Vagina (tissue), 2 donors: ENCODE data around the gene MYADML2. TPM values are rescaled to one million over a fixed set of nuclear protein-coding genes. Genes with fewer than 3 reads are reported as not detected.
"Not testable (repeated sequence)": the region's sequence is repeated elsewhere in the genome, so short reads cannot be mapped to it uniquely, and the experiment has no call there.

ENCODE experiments used
- DNase-seq, 2 donors: peaks; one replicate each; pipeline ENCODE4 v3.0.0-alpha.2; 2017; ENCODE audit errors: extremely low spot score in 2 of 2
- H3K27ac ChIP-seq: fragments of 200-600 bp; sonication (generic); one replicate; pipeline ENCODE4 v1.5.1; 2019
- H3K27me3 ChIP-seq: fragments of 200-600 bp; sonication (generic); one replicate; pipeline ENCODE4 v1.5.1; 2019
- H3K36me3 ChIP-seq, 2 donors: fragments of 200-600 bp; sonication (generic); one replicate each; pipeline ENCODE4 v1.5.1; 2017 to 2019
- H3K4me1 ChIP-seq: fragments of 200-600 bp; sonication (generic); one replicate; pipeline ENCODE4 v1.5.1; 2019
- H3K4me3 ChIP-seq, 2 donors: fragments of 200-600 bp; sonication (generic); 1 replicate in 1 of 2; 2 replicates in 1 of 2; pipeline ENCODE4 v1.5.1; 2016 to 2019
- H3K9me3 ChIP-seq: fragments of 200-600 bp; sonication (generic); one replicate; pipeline ENCODE4 v1.5.1; 2019
- POLR2A ChIP-seq, 2 donors: fragments of 450-650 bp; IDR thresholded peaks; one replicate each; pipeline ENCODE4 v1.6.1; 2017; ENCODE audit warnings: antibody characterized with exemption in 2 of 2, mild to moderate bottlenecking in 2 of 2, moderate library complexity in 2 of 2
- POLR2AphosphoS5 ChIP-seq, 2 donors: sonication (generic); formaldehyde crosslinking; IDR thresholded peaks; one replicate each; pipeline ENCODE4 v1.9.0; 2017; ENCODE audit warnings: antibody characterized with exemption in 2 of 2, mild to moderate bottlenecking in 2 of 2, low read depth in 1 of 2; ENCODE audit not compliant: insufficient read depth in 1 of 2
- intact Hi-C: fragments of 100-400 bp; cut with DNase I; formaldehyde crosslinking; loops from one replicate; pipeline ENCODE4 v1.15.1; 2023
- total RNA-seq: library from RNA; depleted of rRNA; stranded (reverse); fragments of >200 nt; gene quantifications from one replicate; pipeline ENCODE4 v1.2.3, GENCODE V29; 2016
- TF ChIP-seq, protein P1 (sequence below), 3 experiments: fragments of 450-650 bp in 2 of 3; fragments of 200-600 bp in 1 of 3; sonication (generic) in 1 of 3; IDR thresholded peaks; one replicate each; pipeline ENCODE4 v1.5.1; 2017 to 2019; ENCODE audit warnings: antibody characterized with exemption in 3 of 3, mild to moderate bottlenecking in 2 of 3, moderate library complexity in 2 of 3

The MYADML2 gene
- total RNA-seq, 1 donor from 2014 or later = not detected

DNA sequence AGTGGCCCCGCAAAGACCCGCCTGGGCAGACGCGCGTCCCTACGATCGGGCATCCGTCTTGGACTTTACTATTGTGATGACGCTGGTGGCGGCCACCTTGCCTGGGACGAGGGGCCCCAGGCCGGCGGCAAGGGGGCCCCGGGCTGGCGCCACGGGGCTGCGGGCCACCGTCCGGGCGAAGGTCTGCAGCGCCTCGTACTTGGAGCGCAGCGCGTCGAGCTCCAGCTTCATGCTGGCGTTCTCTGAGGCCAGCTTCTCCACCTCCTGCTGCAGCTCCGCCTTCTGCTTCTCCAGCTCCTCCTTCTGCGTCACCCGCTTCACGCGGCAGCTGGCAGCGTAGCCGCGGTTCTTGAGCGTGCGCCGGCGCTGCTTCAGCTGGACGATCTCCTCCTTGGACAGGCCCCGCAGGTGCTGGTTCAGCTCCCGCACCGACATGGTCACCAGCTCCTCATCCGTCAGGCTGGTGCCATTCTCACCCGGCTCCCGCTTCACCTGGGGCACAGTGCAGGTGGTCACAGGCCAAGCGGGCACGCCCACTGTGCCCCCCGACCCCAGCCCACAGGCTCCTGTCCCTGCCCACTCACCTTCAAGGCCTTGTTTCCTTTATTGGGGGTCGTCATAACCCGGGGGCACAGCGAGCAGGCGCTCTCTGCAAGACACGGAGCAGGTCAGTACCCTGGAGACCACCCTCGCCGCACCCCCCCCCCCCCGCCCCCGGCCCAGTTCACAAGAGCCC, 24.3 kb downstream of the MYADML2 start:
- Histone ChIP-seq H3K27ac (peak overlapping the region; percentile 18), H3K4me3 (peak overlapping the region; percentile 28 to 42), H3K36me3 (peaks cover 0 to 6% of the 10 kb centered on the region in 2 donors)

DNA sequence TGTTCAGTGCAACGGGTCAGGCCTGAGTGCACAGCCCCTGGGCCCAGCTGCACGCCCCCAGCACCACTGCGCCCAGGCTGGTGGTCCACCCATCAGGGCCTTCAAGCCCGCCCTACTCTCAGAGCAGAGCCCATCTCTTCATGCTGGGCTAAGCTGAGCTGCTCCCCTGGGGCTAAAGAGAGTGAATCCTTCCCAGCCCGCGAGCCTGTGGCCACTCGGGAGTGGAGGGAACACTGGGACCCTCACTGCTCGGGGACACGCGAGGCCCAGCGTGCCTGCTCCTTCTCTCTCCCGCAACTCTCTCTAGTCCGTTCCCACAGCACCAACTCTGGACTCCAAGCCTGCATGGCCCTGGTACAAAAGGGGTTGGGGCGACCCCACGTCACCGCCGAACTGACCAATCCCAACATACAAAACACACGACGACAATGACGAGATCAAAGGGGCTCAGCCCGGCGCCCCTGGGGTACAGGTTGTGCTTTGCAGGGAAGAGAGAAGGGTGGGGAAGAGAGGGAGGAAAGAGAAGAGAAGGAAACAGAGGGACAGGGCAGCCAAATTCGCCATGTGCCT, 25.0 kb downstream of the MYADML2 start:
- Histone ChIP-seq H3K36me3 (peaks cover 0 to 6% of the 10 kb centered on the region in 2 donors), H3K4me1 (peaks cover 52% of the 10 kb centered on the region), H3K27ac (no peak overlapping the region), H3K27me3 (no peaks in the 10 kb centered on the region), H3K9me3 (no peaks in the 10 kb centered on the region), H3K4me3 (no peak overlapping the region)
- no peak for DNase-seq
- TF ChIP-seq, protein P1, sequence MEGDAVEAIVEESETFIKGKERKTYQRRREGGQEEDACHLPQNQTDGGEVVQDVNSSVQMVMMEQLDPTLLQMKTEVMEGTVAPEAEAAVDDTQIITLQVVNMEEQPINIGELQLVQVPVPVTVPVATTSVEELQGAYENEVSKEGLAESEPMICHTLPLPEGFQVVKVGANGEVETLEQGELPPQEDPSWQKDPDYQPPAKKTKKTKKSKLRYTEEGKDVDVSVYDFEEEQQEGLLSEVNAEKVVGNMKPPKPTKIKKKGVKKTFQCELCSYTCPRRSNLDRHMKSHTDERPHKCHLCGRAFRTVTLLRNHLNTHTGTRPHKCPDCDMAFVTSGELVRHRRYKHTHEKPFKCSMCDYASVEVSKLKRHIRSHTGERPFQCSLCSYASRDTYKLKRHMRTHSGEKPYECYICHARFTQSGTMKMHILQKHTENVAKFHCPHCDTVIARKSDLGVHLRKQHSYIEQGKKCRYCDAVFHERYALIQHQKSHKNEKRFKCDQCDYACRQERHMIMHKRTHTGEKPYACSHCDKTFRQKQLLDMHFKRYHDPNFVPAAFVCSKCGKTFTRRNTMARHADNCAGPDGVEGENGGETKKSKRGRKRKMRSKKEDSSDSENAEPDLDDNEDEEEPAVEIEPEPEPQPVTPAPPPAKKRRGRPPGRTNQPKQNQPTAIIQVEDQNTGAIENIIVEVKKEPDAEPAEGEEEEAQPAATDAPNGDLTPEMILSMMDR (IDR thresholded peaks at IDR 0.05) = no peak
- TF ChIP-seq POLR2A (IDR thresholded peaks at IDR 0.05) (no peak), POLR2AphosphoS5 (IDR thresholded peaks at IDR 0.05; ENCODE audit: insufficient read depth in 1 of 2, low read depth in 1 of 2) (no peak)
- intact Hi-C loops = no loop called here

More for the DNA sequence above, 24.3 kb downstream of the MYADML2 start:
- H3K27me3 ChIP-seq = no peaks in the 10 kb centered on the region
- DNase-seq = no peak
- TF ChIP-seq POLR2AphosphoS5 (IDR thresholded peaks at IDR 0.05; ENCODE audit: insufficient read depth in 1 of 2, low read depth in 1 of 2) (no peak), POLR2A (IDR thresholded peaks at IDR 0.05) (no peak)
- TF ChIP-seq, protein P1 (IDR thresholded peaks at IDR 0.05) = no peak
- no peaks in the 10 kb centered on the region for H3K9me3 ChIP-seq
- intact Hi-C loops = no loop called here
- H3K4me1 ChIP-seq = peaks cover 47% of the 10 kb centered on the region

- Histone ChIP-seq H3K36me3 (peaks cover 0 to 6% of the 10 kb centered on the region in 2 donors), H3K4me1 (peaks cover 57% of the 10 kb centered on the region), H3K27ac (no peak overlapping the region), H3K9me3 (no peaks in the 10 kb centered on the region), H3K4me3 (no peak overlapping the region), H3K27me3 (no peaks in the 10 kb centered on the region)
- intact Hi-C loops = no loop called here
- TF ChIP-seq POLR2AphosphoS5 (IDR thresholded peaks at IDR 0.05; ENCODE audit: insufficient read depth in 1 of 2, low read depth in 1 of 2) (no peak), POLR2A (IDR thresholded peaks at IDR 0.05) (no peak)
- no peak for DNase-seq
Observed at GRCh38 chr17:81921537-81921862, 25.5 kb downstream of the MYADML2 start.

DNA sequence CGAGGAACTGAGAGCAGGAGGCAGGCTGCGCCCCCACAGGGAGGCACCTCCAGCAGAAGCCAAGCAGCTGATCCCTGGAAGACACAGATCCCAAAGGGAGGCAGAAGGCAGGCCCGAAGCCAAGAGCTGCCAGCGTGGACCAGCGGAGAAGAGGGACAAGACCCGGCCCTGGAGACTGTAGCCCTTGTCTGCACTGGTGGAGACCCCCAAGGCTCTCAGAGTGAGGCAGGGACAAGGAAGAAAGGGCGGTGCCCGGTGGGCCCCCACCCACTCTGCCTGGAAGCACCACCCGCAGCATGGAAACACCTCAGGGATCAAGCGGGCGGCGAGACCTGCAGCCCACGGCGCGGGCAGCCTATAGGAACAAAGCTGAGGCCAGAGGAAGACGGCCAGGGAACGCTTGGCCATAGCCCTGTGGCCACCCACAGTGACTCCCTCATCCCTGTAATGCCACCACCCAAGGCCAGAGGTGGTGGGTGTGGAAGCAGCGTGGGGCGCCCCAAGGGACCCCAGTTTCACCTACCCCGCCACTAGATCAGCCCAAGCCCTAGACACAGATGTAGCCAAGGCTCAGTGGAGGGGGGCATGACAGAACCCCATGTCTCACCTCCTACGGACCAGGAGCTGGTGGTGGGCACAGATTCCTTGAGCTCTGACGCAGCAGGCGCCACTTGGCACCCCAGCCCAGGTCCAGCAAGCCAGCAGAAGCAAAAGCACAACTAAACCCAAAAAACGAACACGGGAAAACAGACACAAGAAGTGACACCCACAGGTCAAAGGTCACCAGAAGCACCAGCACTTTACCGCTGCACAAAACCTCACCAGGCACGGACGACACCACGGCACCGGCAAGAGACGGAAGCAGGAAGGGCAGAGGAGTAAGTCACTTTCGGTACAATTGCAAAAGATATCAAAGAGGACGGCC, 26.2 kb downstream of the MYADML2 start:
- Histone ChIP-seq H3K4me1 (peaks cover 58% of the 10 kb centered on the region), H3K9me3 (no peaks in the 10 kb centered on the region), H3K4me3 (no peak overlapping the region), H3K36me3 (peaks cover 0 to 6% of the 10 kb centered on the region in 2 donors), H3K27ac (no peak overlapping the region), H3K27me3 (no peaks in the 10 kb centered on the region)
- no peak for TF ChIP-seq POLR2A (IDR thresholded peaks at IDR 0.05)
- TF ChIP-seq, protein P1 (IDR thresholded peaks at IDR 0.05) = no peak
- TF ChIP-seq POLR2AphosphoS5 (IDR thresholded peaks at IDR 0.05; ENCODE audit: insufficient read depth in 1 of 2, low read depth in 1 of 2) = no peak
- intact Hi-C loops = no loop called here
- DNase-seq = no peak

DNA sequence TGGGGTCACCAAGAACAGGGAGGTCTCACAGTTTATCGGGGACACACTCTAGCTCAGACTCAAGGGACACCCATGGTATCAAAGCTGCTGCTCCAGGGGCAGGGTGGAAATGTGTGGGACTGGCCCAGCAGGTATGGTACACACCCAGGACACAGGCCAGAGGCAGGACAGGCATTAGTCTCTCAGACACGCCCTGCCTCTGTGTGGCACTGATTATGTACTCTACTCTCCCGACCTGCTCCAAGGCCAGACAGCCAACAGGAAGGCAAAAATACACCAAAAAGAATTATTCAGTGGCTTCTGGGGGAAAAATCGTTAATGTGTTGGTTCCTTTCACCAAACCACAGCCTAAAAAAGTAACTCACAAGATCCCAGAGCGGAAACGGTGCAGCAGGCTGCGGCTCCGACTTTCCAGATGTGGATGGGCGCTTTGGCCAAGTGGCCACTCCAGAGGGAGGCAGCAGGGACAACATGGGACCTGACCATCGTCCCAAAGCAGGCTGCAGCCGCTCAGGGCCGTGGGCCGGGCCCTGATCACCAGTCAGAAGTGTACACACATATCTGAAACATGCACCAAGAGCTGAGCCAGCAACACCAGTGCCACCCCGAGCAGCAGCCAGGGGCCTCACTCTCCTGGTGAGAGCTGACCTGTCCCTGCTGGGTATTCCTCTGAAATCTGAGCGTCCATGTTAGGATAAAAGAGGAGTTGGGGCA, 28.0 kb downstream of the MYADML2 start:
- Histone ChIP-seq H3K36me3 (peaks cover 0 to 24% of the 10 kb centered on the region in 2 donors), H3K4me3 (peak overlapping the region in 1 of 2 donors; percentile 59), H3K4me1 (peaks cover 43% of the 10 kb centered on the region), H3K27me3 (no peaks in the 10 kb centered on the region), H3K27ac (peak overlapping the region; percentile 8), H3K9me3 (no peaks in the 10 kb centered on the region)
- intact Hi-C loops = no loop called here
- no peak for DNase-seq
- TF ChIP-seq POLR2A (IDR thresholded peaks at IDR 0.05) (no peak), POLR2AphosphoS5 (IDR thresholded peaks at IDR 0.05; ENCODE audit: insufficient read depth in 1 of 2, low read depth in 1 of 2) (no peak)
- TF ChIP-seq, protein P1 (IDR thresholded peaks at IDR 0.05) = no peak

DNA sequence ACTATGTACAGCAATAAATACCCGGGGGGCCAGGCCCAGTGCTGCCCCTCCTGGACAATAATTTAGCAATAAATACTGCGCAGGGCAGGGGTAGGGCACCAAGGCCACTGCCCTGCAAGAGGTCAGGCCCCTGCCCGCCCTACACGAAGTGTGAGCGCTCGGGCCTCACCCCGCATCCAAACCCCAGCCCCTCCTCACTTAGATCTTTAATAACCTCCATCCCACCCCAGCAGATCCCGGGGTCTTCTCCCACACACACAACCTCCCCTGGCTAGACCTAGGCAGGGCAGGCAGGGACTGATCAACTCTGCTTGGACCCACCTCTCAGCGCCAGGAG, 28.7 kb downstream of the MYADML2 start:
- H3K27me3 ChIP-seq, H3K9me3 ChIP-seq, DNase-seq, intact Hi-C loops: not testable (repeated sequence)
- Histone ChIP-seq H3K4me3 (peak overlapping the region; percentile 59 to 95), H3K4me1 (peaks cover 37% of the 10 kb centered on the region), H3K36me3 (peaks cover 0 to 31% of the 10 kb centered on the region in 2 donors), H3K27ac (peak overlapping the region; percentile 66)
